Liver (tissue), 3 donors: Measurements from ENCODE around the gene S1PR4.

ENCODE experiments used
- JUND ChIP-seq, 2 donors: IDR thresholded peaks; 2 replicates each; pipeline ENCODE4 v1.6.1; 2016; ENCODE audit warnings: antibody characterized with exemption in 2 of 2
- RXRA ChIP-seq, 2 donors: IDR thresholded peaks; 2 replicates each; pipeline ENCODE4 v1.6.1; 2017 to 2018; ENCODE audit warnings: antibody characterized with exemption in 2 of 2, mild to moderate bottlenecking in 1 of 2
- TAF1 ChIP-seq: conservative IDR thresholded peaks from 2 replicates; pipeline ENCODE4 v1.6.1; 2016; ENCODE audit warnings: antibody characterized with exemption, mild to moderate bottlenecking
- YY1 ChIP-seq: IDR thresholded peaks from 2 replicates; pipeline ENCODE4 v1.6.1; 2016; ENCODE audit warnings: antibody characterized with exemption, mild to moderate bottlenecking
- TF ChIP-seq, protein P1 (sequence below): fragments of 150-350 bp; IDR thresholded peaks from 2 replicates; pipeline ENCODE4 v1.5.1; 2017; ENCODE audit warnings: improper control_type of control experiment, low read depth, low read length; ENCODE audit not compliant: missing input control
- TF ChIP-seq, protein P2 (sequence below): IDR thresholded peaks from 2 replicates; pipeline ENCODE4 v1.6.1; 2016; ENCODE audit warnings: antibody characterized with exemption, mild to moderate bottlenecking
- donor health status: healthy.
- donor health status: healthy.

DNA sequence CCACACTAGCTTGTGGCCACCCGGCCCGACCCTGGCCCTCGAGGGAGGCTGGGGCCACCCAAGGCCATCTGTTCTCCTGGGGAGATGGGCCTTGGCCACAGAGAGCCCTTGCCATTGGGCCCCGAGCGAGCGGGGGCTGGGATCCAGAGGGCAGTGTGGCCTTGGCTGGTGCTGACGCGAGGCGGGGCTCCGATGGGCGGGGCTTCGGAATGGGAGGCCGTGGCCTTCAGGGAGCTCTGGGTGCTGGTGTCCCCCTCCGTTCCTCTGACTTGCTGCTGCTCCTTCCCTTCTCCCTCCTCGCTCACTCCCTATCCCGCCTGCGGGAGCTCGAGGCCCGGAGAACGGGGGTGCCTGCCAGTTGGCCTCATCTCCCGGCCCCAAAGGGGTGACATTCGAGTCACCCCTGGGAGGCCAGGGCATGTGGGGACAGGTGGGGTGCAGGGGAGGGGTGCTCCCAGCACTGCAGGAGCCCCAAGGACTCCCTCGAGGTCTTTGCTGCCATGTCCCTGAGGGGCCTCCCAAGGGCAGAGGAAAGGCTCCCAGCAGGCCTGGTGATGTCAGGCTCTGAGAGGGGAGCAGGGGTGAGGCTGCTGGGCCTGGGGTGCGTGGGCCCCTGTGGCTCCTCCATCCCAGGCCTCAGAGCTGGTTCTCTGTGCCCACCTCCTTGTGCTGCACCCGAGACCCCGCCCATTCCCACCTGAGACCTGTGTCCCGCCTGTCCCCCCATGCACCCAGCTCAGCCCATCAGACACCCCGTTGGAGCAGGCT, 11.3 kb downstream of the S1PR4 start:
- TF ChIP-seq, protein P1, sequence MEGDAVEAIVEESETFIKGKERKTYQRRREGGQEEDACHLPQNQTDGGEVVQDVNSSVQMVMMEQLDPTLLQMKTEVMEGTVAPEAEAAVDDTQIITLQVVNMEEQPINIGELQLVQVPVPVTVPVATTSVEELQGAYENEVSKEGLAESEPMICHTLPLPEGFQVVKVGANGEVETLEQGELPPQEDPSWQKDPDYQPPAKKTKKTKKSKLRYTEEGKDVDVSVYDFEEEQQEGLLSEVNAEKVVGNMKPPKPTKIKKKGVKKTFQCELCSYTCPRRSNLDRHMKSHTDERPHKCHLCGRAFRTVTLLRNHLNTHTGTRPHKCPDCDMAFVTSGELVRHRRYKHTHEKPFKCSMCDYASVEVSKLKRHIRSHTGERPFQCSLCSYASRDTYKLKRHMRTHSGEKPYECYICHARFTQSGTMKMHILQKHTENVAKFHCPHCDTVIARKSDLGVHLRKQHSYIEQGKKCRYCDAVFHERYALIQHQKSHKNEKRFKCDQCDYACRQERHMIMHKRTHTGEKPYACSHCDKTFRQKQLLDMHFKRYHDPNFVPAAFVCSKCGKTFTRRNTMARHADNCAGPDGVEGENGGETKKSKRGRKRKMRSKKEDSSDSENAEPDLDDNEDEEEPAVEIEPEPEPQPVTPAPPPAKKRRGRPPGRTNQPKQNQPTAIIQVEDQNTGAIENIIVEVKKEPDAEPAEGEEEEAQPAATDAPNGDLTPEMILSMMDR: no peak
- TF ChIP-seq YY1: no peak
- TF ChIP-seq TAF1: no peak
- no peak for TF ChIP-seq RXRA (IDR thresholded peaks at IDR 0.05)
- TF ChIP-seq JUND (IDR thresholded peaks at IDR 0.05): no peak
- TF ChIP-seq, protein P2, sequence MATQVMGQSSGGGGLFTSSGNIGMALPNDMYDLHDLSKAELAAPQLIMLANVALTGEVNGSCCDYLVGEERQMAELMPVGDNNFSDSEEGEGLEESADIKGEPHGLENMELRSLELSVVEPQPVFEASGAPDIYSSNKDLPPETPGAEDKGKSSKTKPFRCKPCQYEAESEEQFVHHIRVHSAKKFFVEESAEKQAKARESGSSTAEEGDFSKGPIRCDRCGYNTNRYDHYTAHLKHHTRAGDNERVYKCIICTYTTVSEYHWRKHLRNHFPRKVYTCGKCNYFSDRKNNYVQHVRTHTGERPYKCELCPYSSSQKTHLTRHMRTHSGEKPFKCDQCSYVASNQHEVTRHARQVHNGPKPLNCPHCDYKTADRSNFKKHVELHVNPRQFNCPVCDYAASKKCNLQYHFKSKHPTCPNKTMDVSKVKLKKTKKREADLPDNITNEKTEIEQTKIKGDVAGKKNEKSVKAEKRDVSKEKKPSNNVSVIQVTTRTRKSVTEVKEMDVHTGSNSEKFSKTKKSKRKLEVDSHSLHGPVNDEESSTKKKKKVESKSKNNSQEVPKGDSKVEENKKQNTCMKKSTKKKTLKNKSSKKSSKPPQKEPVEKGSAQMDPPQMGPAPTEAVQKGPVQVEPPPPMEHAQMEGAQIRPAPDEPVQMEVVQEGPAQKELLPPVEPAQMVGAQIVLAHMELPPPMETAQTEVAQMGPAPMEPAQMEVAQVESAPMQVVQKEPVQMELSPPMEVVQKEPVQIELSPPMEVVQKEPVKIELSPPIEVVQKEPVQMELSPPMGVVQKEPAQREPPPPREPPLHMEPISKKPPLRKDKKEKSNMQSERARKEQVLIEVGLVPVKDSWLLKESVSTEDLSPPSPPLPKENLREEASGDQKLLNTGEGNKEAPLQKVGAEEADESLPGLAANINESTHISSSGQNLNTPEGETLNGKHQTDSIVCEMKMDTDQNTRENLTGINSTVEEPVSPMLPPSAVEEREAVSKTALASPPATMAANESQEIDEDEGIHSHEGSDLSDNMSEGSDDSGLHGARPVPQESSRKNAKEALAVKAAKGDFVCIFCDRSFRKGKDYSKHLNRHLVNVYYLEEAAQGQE: no peak
